SW480 (cell line): ENCODE measurements around the gene ABHD13.
"Not testable (repeated sequence)": the region's sequence is repeated elsewhere in the genome, so short reads cannot be mapped to it uniquely, and the experiment has no call there.

Source experiments
- DNase-seq: peaks from one replicate; pipeline ENCODE4 v3.0.0-alpha.2; 2016; ENCODE audit warnings: low spot score

The ABHD13 gene

GRCh38 chr13:108218044-108218974, at the start of gene ABHD13:
ABHD13 (plus strand) TSS chr13:108218392; CDS start chr13:108229219, 10,827 bp downstream.
- DNase-seq: peak; percentile 89

DNA sequence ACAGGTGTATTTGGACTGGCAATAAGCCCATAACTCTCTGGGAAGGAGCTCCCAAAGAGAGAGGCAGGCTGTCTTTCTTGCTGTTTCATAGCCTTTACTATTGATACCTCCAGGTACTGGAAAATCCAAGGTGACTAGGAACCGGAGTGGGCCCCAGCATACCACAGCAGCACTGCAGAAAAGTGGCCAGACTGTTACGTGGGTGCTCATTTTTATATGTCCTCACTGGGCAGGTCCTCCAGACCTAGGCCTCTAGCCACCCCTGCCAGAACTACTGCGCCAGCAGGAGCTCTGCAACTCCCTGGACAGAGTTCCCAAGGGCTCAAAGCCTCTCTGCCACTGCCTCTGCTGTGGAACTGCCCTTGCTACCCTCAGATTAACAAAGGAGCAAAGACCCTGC, 49.3 kb upstream of the ABHD13 start:
- no peak for DNase-seq

DNA sequence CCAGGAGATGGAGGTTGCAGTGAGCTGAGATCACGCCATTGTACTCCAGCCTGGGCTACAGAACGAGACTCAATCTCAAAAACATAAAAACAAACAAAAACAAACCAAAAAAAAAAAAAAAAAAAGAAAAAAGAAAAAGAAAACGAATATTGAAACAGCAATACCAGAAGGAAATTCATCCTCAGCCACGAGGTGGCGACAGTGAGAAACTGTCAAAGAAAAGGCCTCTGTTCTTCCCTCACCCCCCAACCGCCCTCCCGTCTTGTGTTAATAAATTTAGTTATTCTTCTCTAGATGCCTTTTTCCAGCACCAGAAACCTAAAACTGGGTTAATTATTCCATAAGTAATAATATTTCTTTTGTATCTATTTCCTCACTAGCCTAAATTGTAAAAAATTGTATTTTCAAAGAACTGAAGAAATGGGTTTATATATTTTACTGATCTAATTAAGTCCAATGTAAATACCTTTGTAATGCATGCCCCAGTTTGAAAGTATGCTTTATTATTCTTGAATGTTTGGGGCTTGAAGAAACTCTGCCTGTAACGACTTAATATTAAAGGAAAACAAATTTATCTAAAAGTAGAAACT, 41.4 kb upstream of the ABHD13 start:
- no peak for DNase-seq

- no peak for DNase-seq
Measured at GRCh38 chr13:108178078-108178477, 40.1 kb upstream of the ABHD13 start.

- DNase-seq: no peak
Measured at GRCh38 chr13:108182652-108183051, 35.5 kb upstream of the ABHD13 start.

DNA sequence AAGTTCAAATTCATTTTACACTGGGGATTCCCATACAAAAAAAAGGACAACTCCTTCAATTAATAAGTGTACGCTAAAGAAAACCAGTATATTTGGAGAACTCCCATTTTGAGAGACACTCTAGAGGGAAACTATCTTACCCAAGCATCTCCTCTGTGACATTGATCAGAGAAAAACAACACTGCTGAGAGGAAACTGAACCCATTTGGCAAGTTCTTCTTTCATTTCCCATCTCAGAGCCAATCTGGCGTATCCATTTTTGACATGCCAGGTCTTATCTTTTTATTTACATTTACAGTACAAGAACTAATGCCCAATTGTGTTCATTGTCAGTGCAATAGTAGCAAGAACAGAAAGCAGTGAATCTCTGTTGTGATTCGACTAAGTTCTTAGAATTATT, 33.0 kb upstream of the ABHD13 start:
- no peak for DNase-seq

GRCh38 chr13:108188260-108188659, 29.9 kb upstream of the ABHD13 start:
- DNase-seq: no peak

DNA sequence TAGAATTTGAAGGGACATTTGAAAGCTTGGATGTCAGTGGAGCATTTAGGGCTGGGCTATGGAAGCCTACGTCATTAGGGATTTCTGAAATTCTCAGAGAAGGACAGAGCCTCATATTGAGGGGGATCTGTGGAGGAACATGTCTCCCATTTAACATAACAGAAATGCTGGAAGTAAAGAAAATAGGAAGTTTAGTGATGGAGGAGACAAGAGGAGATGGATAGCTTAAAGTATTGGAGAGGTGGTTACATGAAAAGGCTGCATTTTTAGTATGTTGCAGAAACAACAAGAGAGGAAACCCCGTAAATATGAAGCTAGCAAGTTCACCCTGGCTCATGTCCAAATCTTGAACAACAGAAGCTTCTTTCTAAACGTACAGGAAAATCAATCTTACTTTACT, 27.3 kb upstream of the ABHD13 start:
- no peak for DNase-seq

- no peak for DNase-seq
Measured at GRCh38 chr13:108193806-108194205, 24.4 kb upstream of the ABHD13 start.

DNA sequence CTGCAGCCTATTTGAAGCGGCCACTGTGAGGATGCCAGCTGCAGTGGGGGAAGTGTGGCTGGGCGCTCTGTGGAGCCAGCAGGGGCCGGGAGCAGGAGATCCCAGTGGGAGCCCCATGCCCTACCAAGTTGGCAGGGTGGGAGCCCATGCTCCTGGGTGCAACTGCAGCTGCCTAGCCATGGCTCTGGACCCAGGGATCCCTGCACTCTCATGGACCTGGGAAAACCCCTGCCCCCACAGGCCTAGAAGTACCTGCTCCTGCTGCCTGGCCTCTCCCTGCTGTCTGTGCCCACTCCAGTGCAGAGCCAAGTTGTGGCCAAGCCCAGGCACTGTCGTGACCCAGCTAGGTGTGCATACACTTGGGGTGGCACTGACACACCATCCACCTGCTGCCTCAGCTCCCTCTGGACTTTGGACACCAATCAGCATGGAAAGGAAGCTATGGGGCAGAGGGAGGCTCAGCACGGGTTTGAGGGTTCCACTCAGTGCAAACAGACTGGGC, 23.7 kb upstream of the ABHD13 start:
- DNase-seq: no peak

- DNase-seq: no peak
Measured at GRCh38 chr13:108195146-108195545, 23.0 kb upstream of the ABHD13 start.

DNA sequence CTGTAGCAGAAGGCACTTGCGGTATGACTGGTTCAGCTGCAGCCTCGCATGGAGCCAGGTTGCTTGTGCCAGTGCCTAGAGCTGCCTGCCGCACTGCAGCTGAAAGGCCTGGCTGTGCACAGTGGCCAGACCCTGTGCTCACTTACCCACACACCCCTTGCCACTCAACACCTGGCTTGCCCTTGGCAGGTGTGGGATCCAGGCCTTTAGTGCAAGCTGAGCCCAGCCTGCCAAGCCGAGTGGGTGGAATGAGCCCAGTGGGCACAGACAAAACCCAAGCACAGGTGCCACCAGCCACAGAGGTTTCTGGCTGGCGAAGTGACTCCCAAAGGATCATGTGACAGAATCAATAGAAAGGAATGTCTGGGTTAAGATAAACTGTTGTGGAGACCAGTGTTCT, 22.3 kb upstream of the ABHD13 start:
- no peak for DNase-seq

DNA sequence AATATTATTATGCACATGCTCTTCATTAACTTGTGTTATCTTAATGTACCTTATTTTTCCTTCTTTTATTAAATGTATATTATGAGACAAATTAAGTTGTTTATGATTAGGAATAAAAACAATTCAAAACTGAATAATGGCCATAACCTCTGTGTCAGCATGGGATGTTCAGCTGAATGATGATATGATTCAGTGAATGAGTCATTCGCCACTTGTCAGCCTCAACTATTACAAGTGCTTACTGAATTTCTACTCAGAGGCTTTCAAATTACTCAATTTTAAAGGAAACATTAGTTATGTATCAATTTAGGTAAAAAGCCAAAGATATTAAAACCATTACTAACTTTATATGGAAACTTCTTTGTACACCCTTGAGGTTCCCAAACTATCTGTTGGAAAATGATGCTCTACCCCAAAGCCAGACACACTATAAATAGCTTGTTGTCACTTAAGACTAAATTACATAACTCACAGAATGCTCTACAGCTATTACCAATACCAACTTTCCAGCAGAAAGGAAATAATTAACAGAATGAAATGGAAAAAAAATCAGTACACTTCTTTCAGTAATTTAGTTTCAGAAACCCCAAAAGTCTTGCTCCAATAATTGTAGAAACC, 17.3 kb upstream of the ABHD13 start:
- no peak for DNase-seq

- DNase-seq: no peak
Measured at GRCh38 chr13:108210551-108210950, 7.6 kb upstream of the ABHD13 start.

- no peak for DNase-seq
Measured at GRCh38 chr13:108212886-108213285, 5.3 kb upstream of the ABHD13 start.

GRCh38 chr13:108213946-108214345, 4.2 kb upstream of the ABHD13 start:
- DNase-seq: no peak

DNA sequence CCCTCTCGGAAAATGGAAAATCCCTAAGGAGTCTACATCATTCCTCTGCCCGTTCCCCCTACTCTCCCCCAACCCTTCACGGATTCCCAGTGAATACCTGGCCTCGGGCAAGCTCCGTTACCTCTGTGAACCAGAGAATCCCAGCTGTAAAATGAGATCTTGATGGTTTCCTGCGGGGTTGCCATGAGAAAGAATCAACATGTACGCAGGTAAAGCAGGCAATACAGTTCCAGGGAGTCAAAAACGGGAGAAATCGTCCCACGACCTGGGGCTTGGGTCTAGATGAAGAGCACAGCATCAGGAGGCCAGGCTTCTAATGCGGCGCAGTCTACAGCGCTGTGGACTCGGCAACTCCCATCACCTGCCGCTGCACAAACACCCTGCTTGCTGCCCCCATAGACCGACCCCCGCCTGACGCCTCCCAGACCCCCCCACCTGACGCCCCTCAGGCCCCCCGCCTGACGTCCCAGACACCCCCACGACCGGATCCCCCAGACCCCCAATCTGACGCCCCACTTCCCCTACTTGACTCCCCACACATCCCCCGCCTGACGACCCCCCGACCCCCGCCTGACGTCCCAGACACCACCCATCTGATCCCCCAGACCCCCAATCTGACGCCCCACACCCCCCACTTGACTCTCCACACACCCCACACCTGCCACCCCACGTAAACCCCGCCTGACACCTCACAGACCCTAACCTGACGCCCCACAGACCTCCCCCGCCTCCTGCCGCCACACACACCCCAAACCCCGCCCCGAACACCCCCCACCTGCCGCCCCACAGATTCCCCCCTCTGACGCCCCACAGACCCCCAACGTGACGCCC, 3.5 kb upstream of the ABHD13 start:
- DNase-seq: no peak

DNA sequence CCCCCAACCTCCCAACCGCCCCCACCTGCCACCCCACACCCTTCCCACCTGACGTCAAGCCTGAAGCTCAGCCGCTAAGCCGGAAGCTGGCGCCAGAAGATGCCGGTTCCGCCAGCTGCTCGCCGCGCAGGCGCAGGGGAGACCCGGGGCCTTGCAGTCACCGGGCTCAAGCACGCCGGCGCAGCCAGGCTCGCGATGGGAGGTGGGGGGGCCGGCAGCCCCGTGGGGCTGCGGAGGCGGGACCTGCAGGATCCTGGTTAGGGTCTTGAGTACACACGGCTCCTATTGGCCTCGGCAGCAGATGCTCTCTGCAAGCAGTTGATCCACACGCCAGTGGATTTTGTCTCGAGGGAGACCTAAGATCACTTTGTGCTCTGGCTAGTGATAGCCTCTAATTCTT, 2.8 kb upstream of the ABHD13 start, which contains the start of gene LIG4:
Gene LIG4 (minus strand): TSS at position 101 of the 400 bp plus-strand sequence. CDS start 4,268 bp downstream, outside the sequence.
- DNase-seq: peak; percentile 83

- DNase-seq: not testable (repeated sequence)
Measured at GRCh38 chr13:108217307-108218043, 717 bp upstream of the ABHD13 start.

DNA sequence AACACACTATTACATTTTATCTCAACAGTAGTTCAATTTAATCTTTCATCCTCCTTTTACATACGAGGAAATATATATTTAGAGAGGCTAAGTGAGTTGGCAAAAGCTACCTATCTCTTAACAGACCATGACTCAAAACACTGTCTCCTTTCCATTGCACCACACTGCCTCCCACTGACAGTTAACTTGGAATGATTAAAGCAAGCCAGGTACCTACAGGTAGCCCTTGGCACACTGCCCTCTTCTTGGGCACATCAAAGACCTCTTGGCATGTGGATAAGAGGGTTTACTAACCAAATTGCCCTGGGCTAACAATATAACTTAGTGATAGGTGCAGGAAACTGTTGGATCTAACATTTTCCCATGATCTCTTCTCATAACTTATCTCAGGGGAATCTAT, 1.8 kb downstream of the ABHD13 start:
- DNase-seq: peak; percentile 52
